Stimulated activated naive B cell treated with anti-CD40 and anti-IgM and Interleukin-4, amounts not matched to agents 10 μg/mL and 1 μg/mL and 100 μg/mL, for 72 hours (primary cell): ENCODE measurements around the gene PDPK1.

Experiments used
- ATAC-seq, 2 donors: fragments of 150-1000 bp; cut with Tn5 transposase; replicated peaks; 2 replicates each; pipeline ENCODE4 v1.10.0; 2021; ENCODE audit warnings: moderate library complexity in 1 of 2
- DNase-seq: peaks from one replicate; pipeline ENCODE4 v3.0.0; 2021
- H3K27ac Mint-ChIP-seq: one replicate; pipeline ENCODE4 v1.8.0; 2022; ENCODE audit warnings: mild to moderate bottlenecking, mixed read lengths
- H3K27me3 Mint-ChIP-seq, 2 donors: one replicate each; pipeline ENCODE4 v1.8.0; 2022; ENCODE audit warnings: mixed read lengths in 2 of 2
- H3K36me3 Mint-ChIP-seq, 2 donors: one replicate each; pipeline ENCODE4 v1.8.0; 2022; ENCODE audit warnings: mixed read lengths in 2 of 2, mild to moderate bottlenecking in 1 of 2
- H3K4me1 Mint-ChIP-seq, 2 donors: one replicate each; pipeline ENCODE4 v1.8.0; 2022; ENCODE audit warnings: mixed read lengths in 2 of 2, mild to moderate bottlenecking in 1 of 2
- H3K4me3 Mint-ChIP-seq, 2 donors: one replicate each; pipeline ENCODE4 v1.8.0; 2022; ENCODE audit warnings: mild to moderate bottlenecking in 2 of 2, mixed read lengths in 2 of 2, moderate library complexity in 1 of 2
- H3K9me3 Mint-ChIP-seq, 2 donors: one replicate each; pipeline ENCODE4 v1.8.0; 2022; ENCODE audit warnings: mixed read lengths in 2 of 2, mild to moderate bottlenecking in 1 of 2

PDPK1 gene

DNA sequence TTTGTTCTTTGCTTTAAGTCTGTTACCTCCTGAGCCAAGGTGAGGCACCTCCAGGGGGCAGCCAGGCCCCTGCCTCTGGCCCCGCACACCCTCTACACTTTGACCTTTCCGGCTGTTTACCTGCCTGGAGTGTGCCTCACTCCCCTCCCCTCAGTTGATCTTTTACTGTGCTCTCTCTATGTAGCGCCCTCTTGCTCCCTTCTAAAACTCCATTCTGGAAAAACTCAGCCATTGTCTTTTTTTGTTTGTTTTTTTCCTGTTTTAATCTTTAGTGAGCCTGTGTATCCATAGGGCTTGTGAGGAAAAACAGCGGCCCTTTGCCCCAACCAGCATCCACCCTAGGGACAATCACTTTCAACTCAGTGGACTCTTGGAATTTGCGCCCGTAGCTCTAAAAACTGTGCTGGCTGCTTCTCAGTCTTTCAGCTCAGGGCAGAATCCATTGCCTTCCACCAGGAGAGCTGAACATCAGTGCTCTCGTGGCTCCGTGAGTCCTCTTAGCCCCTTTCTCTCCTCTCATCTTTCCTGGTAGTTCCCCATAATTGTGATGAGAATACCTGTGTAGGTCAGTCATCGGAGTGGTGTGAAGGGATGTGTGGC, 13.4 kb upstream of the PDPK1 start:
- Mint-ChIP-seq H3K36me3 (peaks cover 43 to 52% of the 10 kb centered on the region in 2 donors), H3K27ac (peak overlapping the region; percentile 40), H3K4me3 (no peak overlapping the region), H3K9me3 (no peaks in the 10 kb centered on the region), H3K27me3 (no peaks in the 10 kb centered on the region), H3K4me1 (peaks cover 20 to 36% of the 10 kb centered on the region in 2 donors)
- DNase-seq (no peak), ATAC-seq (no peak)

- ATAC-seq (no peak), DNase-seq (no peak)
- Mint-ChIP-seq H3K4me3 (no peak overlapping the region), H3K36me3 (peaks cover 38 to 50% of the 10 kb centered on the region in 2 donors), H3K27ac (no peak overlapping the region), H3K4me1 (peaks cover 19 to 40% of the 10 kb centered on the region in 2 donors), H3K27me3 (no peaks in the 10 kb centered on the region), H3K9me3 (no peaks in the 10 kb centered on the region)
Observed at GRCh38 chr16:2526135-2526534, 11.7 kb upstream of the PDPK1 start.

- H3K4me1 Mint-ChIP-seq = peaks cover 24 to 45% of the 10 kb centered on the region in 2 donors
- H3K27me3 Mint-ChIP-seq = no peaks in the 10 kb centered on the region
- ATAC-seq = no peak
- DNase-seq = no peak
- peak overlapping the region in 1 of 2 donors; percentile 48 for H3K4me3 Mint-ChIP-seq
- no peaks in the 10 kb centered on the region for H3K9me3 Mint-ChIP-seq
- peaks cover 35 to 47% of the 10 kb centered on the region in 2 donors for H3K36me3 Mint-ChIP-seq
- no peak overlapping the region for H3K27ac Mint-ChIP-seq
Observed at GRCh38 chr16:2527071-2527783, 10.6 kb upstream of the PDPK1 start.

DNA sequence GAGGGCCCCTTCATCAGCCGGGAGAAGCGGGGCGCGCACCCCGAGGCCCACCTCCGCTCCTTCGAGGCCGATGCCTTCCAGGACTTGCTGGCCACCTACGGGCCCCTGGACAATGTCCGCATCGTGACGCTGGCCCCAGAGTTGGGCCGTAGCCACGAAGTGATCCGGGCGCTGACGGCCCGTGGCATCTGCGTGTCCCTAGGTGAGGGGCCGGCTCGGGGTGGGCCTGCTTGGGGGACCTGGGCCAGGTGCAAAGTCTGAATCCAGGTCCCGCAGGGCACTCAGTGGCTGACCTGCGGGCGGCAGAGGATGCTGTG, 10.1 kb upstream of the PDPK1 start:
- no peak overlapping the region for H3K4me3 Mint-ChIP-seq
- H3K27me3 Mint-ChIP-seq = no peaks in the 10 kb centered on the region
- H3K4me1 Mint-ChIP-seq = peaks cover 29 to 51% of the 10 kb centered on the region in 2 donors
- no peaks in the 10 kb centered on the region for H3K9me3 Mint-ChIP-seq
- peaks cover 35 to 47% of the 10 kb centered on the region in 2 donors for H3K36me3 Mint-ChIP-seq
- no peak for DNase-seq
- no peak overlapping the region for H3K27ac Mint-ChIP-seq
- no peak for ATAC-seq

DNA sequence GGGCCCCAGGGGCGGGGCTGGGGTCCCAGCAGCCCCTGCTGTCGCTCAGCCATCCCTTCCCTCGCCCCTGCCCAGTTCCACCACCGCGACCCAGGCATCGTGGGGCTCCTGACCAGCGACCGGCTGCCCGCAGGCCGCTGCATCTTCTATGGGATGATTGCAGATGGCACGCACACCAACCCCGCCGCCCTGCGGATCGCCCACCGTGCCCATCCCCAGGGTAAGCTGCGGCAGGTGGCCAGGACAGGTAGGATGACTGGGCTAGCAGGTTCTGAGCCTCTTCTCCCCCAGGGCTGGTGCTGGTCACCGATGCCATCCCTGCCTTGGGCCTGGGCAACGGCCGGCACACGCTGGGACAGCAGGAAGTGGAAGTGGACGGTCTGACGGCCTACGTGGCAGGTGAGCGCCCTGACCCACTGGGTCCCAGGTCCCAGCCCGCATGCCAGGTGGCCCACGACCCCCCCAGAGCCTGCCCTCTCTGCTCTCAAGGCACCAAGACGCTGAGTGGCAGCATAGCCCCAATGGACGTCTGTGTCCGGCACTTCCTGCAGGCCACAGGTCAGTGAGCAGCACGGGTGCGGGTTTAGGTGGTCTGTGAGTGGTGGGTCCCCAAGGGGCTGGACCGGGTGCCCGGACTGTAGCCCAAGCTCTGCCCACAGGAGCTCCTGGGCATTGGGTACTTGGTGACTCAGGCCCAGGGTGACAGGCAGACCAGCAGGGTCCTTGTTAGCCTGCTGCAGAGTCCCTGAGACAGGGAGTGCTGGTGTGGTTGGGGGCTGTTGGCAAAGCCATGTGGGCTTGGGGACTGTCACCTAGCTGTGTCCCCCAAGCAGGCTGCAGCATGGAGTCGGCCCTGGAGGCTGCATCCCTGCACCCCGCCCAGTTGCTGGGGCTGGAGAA, 9.4 kb upstream of the PDPK1 start:
- ATAC-seq (no peak), DNase-seq (no peak)
- H3K9me3 Mint-ChIP-seq = no peaks in the 10 kb centered on the region
- no peak overlapping the region for H3K4me3 Mint-ChIP-seq
- no peaks in the 10 kb centered on the region for H3K27me3 Mint-ChIP-seq
- no peak overlapping the region for H3K27ac Mint-ChIP-seq
- peaks cover 29 to 48% of the 10 kb centered on the region in 2 donors for H3K4me1 Mint-ChIP-seq
- H3K36me3 Mint-ChIP-seq = peaks cover 33 to 43% of the 10 kb centered on the region in 2 donors

DNA sequence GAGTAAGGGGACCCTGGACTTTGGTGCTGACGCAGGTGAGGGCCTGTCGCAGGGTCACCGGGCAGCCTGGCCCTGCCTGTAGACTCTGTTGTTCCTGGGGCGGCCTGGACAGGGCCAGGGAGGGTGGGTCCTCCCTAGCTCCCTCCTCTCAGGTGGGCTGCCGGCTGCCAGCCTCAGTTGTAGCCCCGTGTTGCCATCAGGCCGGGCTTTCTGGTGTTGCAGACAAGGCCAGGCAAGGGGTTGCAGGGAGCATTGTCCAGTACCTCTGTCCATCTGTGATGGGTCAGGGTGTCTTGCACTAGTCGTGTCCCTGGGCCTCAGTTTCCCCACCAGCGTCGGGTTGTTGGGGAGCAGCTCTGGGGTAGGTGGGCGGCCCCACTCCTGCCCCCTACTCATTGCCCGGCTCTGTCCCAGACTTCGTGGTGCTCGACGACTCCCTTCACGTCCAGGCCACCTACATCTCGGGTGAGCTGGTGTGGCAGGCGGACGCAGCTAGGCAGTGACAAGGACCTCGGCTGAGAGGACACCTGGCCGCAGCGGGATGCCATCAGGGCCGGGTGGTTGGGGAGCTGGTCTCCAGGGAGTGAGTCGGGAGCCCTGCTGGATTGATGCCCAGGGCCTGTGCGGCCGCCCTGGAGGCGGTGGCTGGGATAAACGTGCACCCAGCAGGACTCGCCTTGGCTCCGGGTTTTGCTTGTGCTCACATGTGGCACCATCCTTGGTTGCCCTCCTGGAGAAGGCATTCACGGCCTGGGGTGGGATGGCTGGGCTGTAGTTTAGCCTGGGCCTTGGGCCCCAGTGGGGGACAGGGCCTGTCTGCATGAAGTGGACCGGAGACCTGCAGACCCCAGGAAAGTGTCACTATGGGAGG, 8.5 kb upstream of the PDPK1 start:
- no peaks in the 10 kb centered on the region for H3K27me3 Mint-ChIP-seq
- H3K4me1 Mint-ChIP-seq = peaks cover 24 to 39% of the 10 kb centered on the region in 2 donors
- H3K36me3 Mint-ChIP-seq = peaks cover 26 to 34% of the 10 kb centered on the region in 2 donors
- peak overlapping the region; percentile 42 for H3K27ac Mint-ChIP-seq
- DNase-seq = no peak
- H3K9me3 Mint-ChIP-seq = no peaks in the 10 kb centered on the region
- H3K4me3 Mint-ChIP-seq = no peak overlapping the region
- ATAC-seq = no peak

GRCh38 chr16:2529961-2530628, 7.7 kb upstream of the PDPK1 start:
- DNase-seq = no peak
- H3K9me3 Mint-ChIP-seq = no peaks in the 10 kb centered on the region
- H3K4me3 Mint-ChIP-seq = peak overlapping the region in 1 of 2 donors; percentile 52
- H3K4me1 Mint-ChIP-seq = peaks cover 21 to 35% of the 10 kb centered on the region in 2 donors
- H3K27ac Mint-ChIP-seq = peak overlapping the region; percentile 99
- no peaks in the 10 kb centered on the region for H3K27me3 Mint-ChIP-seq
- H3K36me3 Mint-ChIP-seq = peaks cover 20 to 26% of the 10 kb centered on the region in 2 donors
- no peak for ATAC-seq

- peak overlapping the region; percentile 91 to 97 for H3K4me3 Mint-ChIP-seq
- peak overlapping the region; percentile 99 for H3K27ac Mint-ChIP-seq
- no peak for ATAC-seq
- no peak for DNase-seq
- H3K4me1 Mint-ChIP-seq = peaks cover 21 to 35% of the 10 kb centered on the region in 2 donors
- peaks cover 19 to 25% of the 10 kb centered on the region in 2 donors for H3K36me3 Mint-ChIP-seq
- H3K9me3 Mint-ChIP-seq = no peaks in the 10 kb centered on the region
- no peaks in the 10 kb centered on the region for H3K27me3 Mint-ChIP-seq
Observed at GRCh38 chr16:2530629-2531318, 7.0 kb upstream of the PDPK1 start.

DNA sequence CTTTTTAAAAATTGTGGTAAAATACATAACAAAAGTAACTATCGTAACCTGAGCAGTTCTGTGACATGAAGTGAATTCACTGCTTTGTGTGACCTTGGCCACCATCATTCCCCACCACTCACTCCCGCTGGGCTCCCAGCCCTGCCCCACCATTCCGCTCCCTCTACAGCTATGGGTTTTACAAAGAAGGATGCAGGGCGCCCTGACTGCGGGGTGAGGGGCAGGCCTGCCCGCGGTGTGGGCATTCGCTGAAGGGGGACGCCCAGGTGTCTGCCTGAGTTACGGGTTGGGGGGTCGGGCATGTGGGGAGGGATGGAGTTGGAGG, 6.5 kb upstream of the PDPK1 start, which contains the start of gene CEMP1:
Gene CEMP1, minus strand, starts transcription at position 38 of the 325 bp plus-strand sequence. CDS start 335 bp downstream, outside the sequence.
- DNase-seq (no peak), ATAC-seq (no peak)
- H3K9me3 Mint-ChIP-seq = no peaks in the 10 kb centered on the region
- peaks cover 21 to 37% of the 10 kb centered on the region in 2 donors for H3K4me1 Mint-ChIP-seq
- peaks cover 14 to 20% of the 10 kb centered on the region in 2 donors for H3K36me3 Mint-ChIP-seq
- peak within 1 kb of the TSS; percentile 91 to 97 for H3K4me3 Mint-ChIP-seq
- peak within 1 kb of the TSS; percentile 99 for H3K27ac Mint-ChIP-seq
- H3K27me3 Mint-ChIP-seq = no peaks in the 10 kb centered on the region

DNA sequence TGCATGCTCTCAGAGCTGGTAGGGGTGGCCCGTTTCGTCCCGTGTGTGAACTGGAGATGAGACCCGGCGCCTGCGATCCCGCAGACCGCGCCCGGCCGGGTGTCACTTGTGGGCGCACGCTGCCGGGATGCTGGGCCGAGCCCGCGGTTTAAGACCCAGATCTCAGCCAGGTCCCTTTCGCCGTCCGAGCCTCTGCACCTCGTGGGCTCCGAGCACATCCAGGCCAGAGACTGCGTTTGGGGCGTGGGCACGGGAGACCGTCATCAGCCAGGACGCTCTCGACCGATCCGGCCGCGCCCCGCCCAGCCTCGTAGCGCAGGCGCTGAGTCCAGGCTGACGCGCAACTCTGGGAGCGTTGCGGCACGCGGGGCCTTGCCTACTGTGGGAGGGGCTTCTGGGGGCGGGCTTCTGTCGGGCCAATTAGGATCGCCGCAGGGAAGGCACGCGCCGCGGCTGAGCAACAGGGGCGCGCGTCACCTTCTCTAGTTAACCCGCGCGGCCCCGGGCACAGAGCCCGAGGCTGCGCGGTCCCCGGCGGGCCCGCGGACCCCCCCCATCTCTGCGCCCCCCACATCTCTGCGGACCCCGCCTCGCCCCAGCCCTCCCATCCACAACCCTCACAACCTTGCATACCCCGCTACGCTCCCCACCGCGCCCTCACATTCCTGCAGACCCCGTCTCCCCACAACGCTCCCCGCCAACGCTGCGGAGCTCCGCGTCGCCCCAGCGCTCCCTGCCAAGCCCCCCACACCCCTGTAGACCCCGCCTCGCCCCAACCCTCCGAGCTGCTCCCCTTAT, 5.9 kb upstream of the PDPK1 start:
- Mint-ChIP-seq H3K27me3 (no peaks in the 10 kb centered on the region), H3K4me1 (peaks cover 22 to 42% of the 10 kb centered on the region in 2 donors), H3K27ac (peak overlapping the region; percentile 99), H3K4me3 (peak overlapping the region; percentile 91 to 97), H3K9me3 (no peaks in the 10 kb centered on the region), H3K36me3 (peaks cover 9 to 16% of the 10 kb centered on the region in 2 donors)
- DNase-seq (peak; percentile 96), ATAC-seq (peak; percentile 90)

DNA sequence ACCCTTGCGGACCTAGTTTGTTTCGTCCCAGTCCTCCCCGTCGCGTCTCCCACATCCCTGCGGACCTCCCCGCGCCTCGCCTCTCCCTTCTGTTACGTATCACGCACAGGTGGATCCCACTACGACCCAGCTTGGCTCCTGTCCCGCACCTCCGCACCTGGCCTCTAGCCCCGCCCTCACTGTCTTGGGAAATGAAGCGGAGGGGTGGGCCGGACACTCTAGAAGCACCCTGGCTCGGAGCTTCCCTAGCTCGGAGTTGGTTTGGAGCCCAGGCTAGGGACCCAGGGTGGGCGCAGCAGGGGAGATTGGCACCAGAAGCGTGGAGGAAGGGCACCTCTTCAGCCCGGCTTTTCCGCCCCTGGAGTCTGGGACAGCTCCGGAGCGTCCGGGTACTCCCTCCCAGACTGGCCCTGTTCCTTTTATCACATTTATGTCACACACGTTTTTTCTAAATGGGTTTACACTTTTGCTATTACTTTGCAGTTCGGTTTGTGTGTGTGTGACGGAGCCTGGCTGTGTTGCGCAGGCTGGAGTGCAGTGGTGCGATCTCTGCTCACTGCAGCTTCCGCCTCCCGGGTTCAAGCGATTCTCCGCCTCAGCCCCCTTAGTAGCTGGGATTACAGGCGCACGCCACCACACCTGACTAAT, 5.2 kb upstream of the PDPK1 start:
- Mint-ChIP-seq H3K36me3 (peaks cover 7 to 11% of the 10 kb centered on the region in 2 donors), H3K27ac (peak overlapping the region; percentile 99), H3K9me3 (no peaks in the 10 kb centered on the region), H3K27me3 (no peaks in the 10 kb centered on the region), H3K4me1 (peaks cover 25 to 47% of the 10 kb centered on the region in 2 donors), H3K4me3 (peak overlapping the region; percentile 91 to 97)
- ATAC-seq (peak; percentile 41 to 44), DNase-seq (peak; percentile 70)
